Epithelial cell of proximal tubule (primary cell): ENCODE data around the gene TULP1. TPM values are rescaled to one million over a fixed set of nuclear protein-coding genes. Genes with fewer than 3 reads are reported as not detected.

Experiments used
- DNase-seq: peaks from one replicate; pipeline ENCODE4 v3.0.0-alpha.2; 2011; ENCODE audit warnings: low read depth
- H3K4me3 ChIP-seq: 2 replicates; pipeline ENCODE4 v1.5.1; 2011; ENCODE audit warnings: low read depth, mild to moderate bottlenecking, low read length
- total RNA-seq: library from RNA; depleted of rRNA; stranded (reverse); fragments of >200 nt; gene quantifications from 2 replicates; pipeline ENCODE4 v1.2.3, GENCODE V29; 2015
- TF ChIP-seq, protein P1 (sequence below): conservative IDR thresholded peaks from 2 replicates; pipeline ENCODE4 v1.5.1; 2012; ENCODE audit warnings: low read depth, mild to moderate bottlenecking, low read length

TULP1 gene
- total RNA-seq, 1 donor from 2014 or later, result not detected

DNA sequence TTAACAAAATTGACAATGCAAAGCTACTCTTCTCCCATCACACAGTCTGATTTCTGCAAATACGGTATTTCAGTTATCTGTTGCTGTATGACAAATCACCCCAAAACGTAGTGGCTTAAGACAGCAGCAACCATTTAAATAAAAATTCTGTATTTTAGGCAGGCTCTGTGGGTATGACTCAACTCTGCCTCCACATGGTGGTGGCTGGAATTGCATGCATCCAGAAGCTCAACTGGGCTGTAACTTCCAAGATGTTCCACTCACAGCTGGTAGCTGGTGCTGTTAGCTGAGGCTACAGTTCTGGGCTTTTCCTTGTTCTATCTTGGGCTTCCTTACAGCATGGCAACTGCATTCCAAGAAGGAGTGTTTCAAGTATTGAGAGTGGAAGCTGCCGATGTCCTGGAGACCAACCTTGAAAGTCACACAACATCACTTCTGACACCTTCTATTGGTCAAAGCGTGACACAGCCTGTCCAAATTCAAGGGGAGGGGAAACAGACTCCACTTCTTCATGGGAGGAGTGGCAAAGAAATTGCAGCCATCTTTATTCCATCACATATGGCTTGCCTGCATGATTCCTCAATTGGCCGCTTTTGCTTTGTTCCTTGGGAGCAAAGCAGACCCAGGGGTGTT is 39.7 kb upstream of the TULP1 start:
- no peak for DNase-seq
- H3K4me3 ChIP-seq, result no peak overlapping the region
- TF ChIP-seq, protein P1, sequence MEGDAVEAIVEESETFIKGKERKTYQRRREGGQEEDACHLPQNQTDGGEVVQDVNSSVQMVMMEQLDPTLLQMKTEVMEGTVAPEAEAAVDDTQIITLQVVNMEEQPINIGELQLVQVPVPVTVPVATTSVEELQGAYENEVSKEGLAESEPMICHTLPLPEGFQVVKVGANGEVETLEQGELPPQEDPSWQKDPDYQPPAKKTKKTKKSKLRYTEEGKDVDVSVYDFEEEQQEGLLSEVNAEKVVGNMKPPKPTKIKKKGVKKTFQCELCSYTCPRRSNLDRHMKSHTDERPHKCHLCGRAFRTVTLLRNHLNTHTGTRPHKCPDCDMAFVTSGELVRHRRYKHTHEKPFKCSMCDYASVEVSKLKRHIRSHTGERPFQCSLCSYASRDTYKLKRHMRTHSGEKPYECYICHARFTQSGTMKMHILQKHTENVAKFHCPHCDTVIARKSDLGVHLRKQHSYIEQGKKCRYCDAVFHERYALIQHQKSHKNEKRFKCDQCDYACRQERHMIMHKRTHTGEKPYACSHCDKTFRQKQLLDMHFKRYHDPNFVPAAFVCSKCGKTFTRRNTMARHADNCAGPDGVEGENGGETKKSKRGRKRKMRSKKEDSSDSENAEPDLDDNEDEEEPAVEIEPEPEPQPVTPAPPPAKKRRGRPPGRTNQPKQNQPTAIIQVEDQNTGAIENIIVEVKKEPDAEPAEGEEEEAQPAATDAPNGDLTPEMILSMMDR, result peak; percentile 87

GRCh38 chr6:35550437-35550836 is 37.7 kb upstream of the TULP1 start:
- TF ChIP-seq, protein P1, result no peak
- DNase-seq, result no peak
- no peak overlapping the region for H3K4me3 ChIP-seq

GRCh38 chr6:35547676-35548075 is 35.0 kb upstream of the TULP1 start:
- TF ChIP-seq, protein P1, result no peak
- DNase-seq, result no peak
- H3K4me3 ChIP-seq, result no peak overlapping the region

GRCh38 chr6:35544769-35545361 is 32.2 kb upstream of the TULP1 start:
- TF ChIP-seq, protein P1, result no peak
- no peak for DNase-seq
- H3K4me3 ChIP-seq, result no peak overlapping the region

DNA sequence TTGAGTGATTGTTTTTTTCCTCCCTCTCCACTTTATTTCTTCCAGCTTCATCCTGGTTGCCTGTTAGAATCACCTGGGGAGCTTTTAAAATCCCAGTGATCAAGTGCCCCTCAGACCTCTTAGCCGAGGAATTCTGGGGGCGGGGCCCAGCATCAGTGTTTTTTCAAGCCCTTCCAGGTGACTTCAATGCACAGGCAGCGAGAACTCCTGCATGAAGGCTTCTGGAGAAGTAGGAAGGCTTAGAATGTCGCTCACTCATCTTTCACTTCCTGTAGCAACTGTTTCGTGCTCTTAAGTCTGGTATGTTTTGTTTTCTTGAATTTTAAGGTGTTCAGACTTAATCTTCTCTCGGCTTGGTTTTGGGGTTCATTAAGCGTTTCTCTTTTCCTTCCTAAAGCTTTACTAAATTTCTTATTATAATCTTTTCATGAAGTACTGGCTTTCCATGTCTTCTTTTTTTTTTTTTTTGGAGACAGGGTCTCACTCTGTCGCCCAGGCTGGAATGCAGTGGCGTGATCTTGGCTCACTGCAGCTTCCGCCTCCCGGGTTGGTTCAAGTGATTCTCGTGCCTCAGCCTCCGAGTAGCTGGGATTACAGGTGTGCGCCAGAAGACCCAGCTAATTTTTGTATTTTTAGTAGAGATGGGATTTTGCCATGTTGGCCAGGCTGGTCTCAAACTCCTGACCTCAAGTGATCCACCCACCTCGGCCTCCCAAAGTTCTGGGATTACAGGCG is 30.9 kb upstream of the TULP1 start:
- no peak for DNase-seq
- TF ChIP-seq, protein P1, result no peak
- H3K4me3 ChIP-seq, result no peak overlapping the region

DNA sequence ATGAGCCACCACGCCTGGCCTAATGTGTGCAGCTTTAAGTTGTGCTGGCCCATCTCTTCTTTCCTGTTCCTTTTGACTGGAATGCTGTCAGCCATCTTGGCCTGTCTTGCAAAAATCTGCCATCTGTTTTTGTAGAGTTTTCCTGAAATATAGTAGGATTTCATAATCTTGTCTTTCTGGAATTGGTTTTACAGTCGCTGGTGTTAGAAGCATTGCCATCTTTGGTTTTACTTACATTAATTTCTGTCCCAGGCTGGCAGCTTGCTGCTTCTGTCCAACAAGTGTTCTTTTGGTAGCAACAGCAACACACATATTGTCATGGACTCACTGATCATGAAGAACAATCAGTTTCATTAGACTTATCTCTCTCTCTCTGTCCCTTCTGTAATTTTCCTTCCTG is 29.1 kb upstream of the TULP1 start:
- TF ChIP-seq, protein P1, result no peak
- DNase-seq, result no peak
- no peak overlapping the region for H3K4me3 ChIP-seq
